HG03064 (cell line): Measurements from ENCODE around the gene TPCN1.
A peak's percentile ranks its signal among the peaks of the same experiment; 100 is the strongest.
"Not testable (repeated sequence)": the region's sequence is repeated elsewhere in the genome, so short reads cannot be mapped to it uniquely, and the experiment has no call there.

Source experiments
- ATAC-seq: cut with Tn5 transposase; IDR thresholded peaks from one replicate; pipeline ENCODE4 v1.9.1; 2021; ENCODE audit warnings: low read depth; ENCODE audit not compliant: unreplicated experiment

The TPCN1 gene

GRCh38 chr12:113196582-113196981, 24.7 kb upstream of the TPCN1 start:
- ATAC-seq, result no peak

- no peak for ATAC-seq
Measured at GRCh38 chr12:113196990-113197389, 24.3 kb upstream of the TPCN1 start.

GRCh38 chr12:113197518-113198077, 23.7 kb upstream of the TPCN1 start:
- no peak for ATAC-seq

- ATAC-seq, result no peak
Measured at GRCh38 chr12:113198296-113198695, 23.0 kb upstream of the TPCN1 start.

GRCh38 chr12:113200021-113200797, 21.1 kb upstream of the TPCN1 start:
- no peak for ATAC-seq

GRCh38 chr12:113201187-113202177, 19.8 kb upstream of the TPCN1 start:
- ATAC-seq, result no peak

- no peak for ATAC-seq
Measured at GRCh38 chr12:113202300-113203075, 18.8 kb upstream of the TPCN1 start.

GRCh38 chr12:113203852-113204760, 17.2 kb upstream of the TPCN1 start:
- no peak for ATAC-seq

GRCh38 chr12:113204804-113205203, 16.5 kb upstream of the TPCN1 start:
- ATAC-seq, result no peak

GRCh38 chr12:113206802-113207201, 14.5 kb upstream of the TPCN1 start:
- not testable (repeated sequence) for ATAC-seq

GRCh38 chr12:113207613-113208040, 13.6 kb upstream of the TPCN1 start:
- peak; percentile 2 for ATAC-seq

- peak; percentile 77 for ATAC-seq
Measured at GRCh38 chr12:113208041-113208934, 13.0 kb upstream of the TPCN1 start.

GRCh38 chr12:113211160-113211559, 10.1 kb upstream of the TPCN1 start:
- no peak for ATAC-seq

- ATAC-seq, result no peak
Measured at GRCh38 chr12:113214895-113215400, 6.3 kb upstream of the TPCN1 start.

GRCh38 chr12:113216027-113216426, 5.2 kb upstream of the TPCN1 start:
- no peak for ATAC-seq

GRCh38 chr12:113220593-113221180, 577 bp upstream of the TPCN1 start:
- ATAC-seq, result peak; percentile 1

- no peak for ATAC-seq
Measured at GRCh38 chr12:113221997-113222729, 899 bp downstream of the TPCN1 start.
